Measurements from ENCODE around the gene LENG8. TPM values are rescaled to one million over a fixed set of nuclear protein-coding genes. Genes with fewer than 3 reads are reported as not detected.

The LENG8 gene
- total and polyA plus RNA-seq, 4 donors: 6.9 to 46.7 (median 18.7) TPM

- Histone ChIP-seq H3K9me3 (ENCODE audit: control insufficient read depth in 4 of 4, low read length in 3 of 4) (no peaks in the 10 kb centered on the region), H3K27me3 (ENCODE audit: control insufficient read depth in 4 of 4, insufficient read depth in 4 of 4, low read length in 3 of 4) (no peaks in the 10 kb centered on the region), H3K36me3 (ENCODE audit: control insufficient read depth in 4 of 4, insufficient read depth in 3 of 4, low read depth in 1 of 4, low read length in 3 of 4) (peaks cover 30 to 61% (median 46%) of the 10 kb centered on the region in 4 donors), H3K4me3 (ENCODE audit: low read depth in 1 of 3, low read length in 3 of 3) (no peak overlapping the region), H3K4me1 (ENCODE audit: control insufficient read depth in 4 of 4, insufficient read depth in 4 of 4, low read length in 3 of 4) (peaks cover 8 to 26% (median 17%) of the 10 kb centered on the region in 4 donors), H3K27ac (ENCODE audit: low read depth in 1 of 2, low read length in 2 of 2) (no peak overlapping the region), H3K9ac (ENCODE audit: low read depth in 1 of 2, low read length in 2 of 2) (no peak overlapping the region)
- no peak for TF ChIP-seq ZBTB33 (IDR thresholded peaks at IDR 0.05)
- TF ChIP-seq TAF1 (conservative IDR thresholded peaks at IDR 0.05): no peak
- no peak for TF ChIP-seq YY1 (IDR thresholded peaks at IDR 0.05)
- no peak for TF ChIP-seq ATF3 (IDR thresholded peaks at IDR 0.05)
- TF ChIP-seq, protein P1, sequence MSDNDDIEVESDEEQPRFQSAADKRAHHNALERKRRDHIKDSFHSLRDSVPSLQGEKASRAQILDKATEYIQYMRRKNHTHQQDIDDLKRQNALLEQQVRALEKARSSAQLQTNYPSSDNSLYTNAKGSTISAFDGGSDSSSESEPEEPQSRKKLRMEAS (IDR thresholded peaks at IDR 0.05): no peak
- no peak for TF ChIP-seq SP1 (IDR thresholded peaks at IDR 0.05)
- no peak for TF ChIP-seq HNF4A (conservative IDR thresholded peaks at IDR 0.05)
- TF ChIP-seq FOXA1 (IDR thresholded peaks at IDR 0.05): no peak
- TF ChIP-seq, protein P2, sequence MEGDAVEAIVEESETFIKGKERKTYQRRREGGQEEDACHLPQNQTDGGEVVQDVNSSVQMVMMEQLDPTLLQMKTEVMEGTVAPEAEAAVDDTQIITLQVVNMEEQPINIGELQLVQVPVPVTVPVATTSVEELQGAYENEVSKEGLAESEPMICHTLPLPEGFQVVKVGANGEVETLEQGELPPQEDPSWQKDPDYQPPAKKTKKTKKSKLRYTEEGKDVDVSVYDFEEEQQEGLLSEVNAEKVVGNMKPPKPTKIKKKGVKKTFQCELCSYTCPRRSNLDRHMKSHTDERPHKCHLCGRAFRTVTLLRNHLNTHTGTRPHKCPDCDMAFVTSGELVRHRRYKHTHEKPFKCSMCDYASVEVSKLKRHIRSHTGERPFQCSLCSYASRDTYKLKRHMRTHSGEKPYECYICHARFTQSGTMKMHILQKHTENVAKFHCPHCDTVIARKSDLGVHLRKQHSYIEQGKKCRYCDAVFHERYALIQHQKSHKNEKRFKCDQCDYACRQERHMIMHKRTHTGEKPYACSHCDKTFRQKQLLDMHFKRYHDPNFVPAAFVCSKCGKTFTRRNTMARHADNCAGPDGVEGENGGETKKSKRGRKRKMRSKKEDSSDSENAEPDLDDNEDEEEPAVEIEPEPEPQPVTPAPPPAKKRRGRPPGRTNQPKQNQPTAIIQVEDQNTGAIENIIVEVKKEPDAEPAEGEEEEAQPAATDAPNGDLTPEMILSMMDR (IDR thresholded peaks at IDR 0.05; ENCODE audit: low read depth, low read length, missing input control): no peak
- no peak for TF ChIP-seq FOXA2 (IDR thresholded peaks at IDR 0.05)
- TF ChIP-seq JUND (IDR thresholded peaks at IDR 0.05): no peak
- no peak for TF ChIP-seq EGR1 (IDR thresholded peaks at IDR 0.05; ENCODE audit: low read depth in 2 of 2)
- TF ChIP-seq RAD21 (IDR thresholded peaks at IDR 0.05): no peak
- no peak for TF ChIP-seq RXRA (IDR thresholded peaks at IDR 0.05)
- TF ChIP-seq GABPA (IDR thresholded peaks at IDR 0.05 in 1 of 2, conservative IDR thresholded peaks at IDR 0.05 in 1 of 2): no peak
- TF ChIP-seq NR2F2 (IDR thresholded peaks at IDR 0.05): no peak
- TF ChIP-seq, protein P3, sequence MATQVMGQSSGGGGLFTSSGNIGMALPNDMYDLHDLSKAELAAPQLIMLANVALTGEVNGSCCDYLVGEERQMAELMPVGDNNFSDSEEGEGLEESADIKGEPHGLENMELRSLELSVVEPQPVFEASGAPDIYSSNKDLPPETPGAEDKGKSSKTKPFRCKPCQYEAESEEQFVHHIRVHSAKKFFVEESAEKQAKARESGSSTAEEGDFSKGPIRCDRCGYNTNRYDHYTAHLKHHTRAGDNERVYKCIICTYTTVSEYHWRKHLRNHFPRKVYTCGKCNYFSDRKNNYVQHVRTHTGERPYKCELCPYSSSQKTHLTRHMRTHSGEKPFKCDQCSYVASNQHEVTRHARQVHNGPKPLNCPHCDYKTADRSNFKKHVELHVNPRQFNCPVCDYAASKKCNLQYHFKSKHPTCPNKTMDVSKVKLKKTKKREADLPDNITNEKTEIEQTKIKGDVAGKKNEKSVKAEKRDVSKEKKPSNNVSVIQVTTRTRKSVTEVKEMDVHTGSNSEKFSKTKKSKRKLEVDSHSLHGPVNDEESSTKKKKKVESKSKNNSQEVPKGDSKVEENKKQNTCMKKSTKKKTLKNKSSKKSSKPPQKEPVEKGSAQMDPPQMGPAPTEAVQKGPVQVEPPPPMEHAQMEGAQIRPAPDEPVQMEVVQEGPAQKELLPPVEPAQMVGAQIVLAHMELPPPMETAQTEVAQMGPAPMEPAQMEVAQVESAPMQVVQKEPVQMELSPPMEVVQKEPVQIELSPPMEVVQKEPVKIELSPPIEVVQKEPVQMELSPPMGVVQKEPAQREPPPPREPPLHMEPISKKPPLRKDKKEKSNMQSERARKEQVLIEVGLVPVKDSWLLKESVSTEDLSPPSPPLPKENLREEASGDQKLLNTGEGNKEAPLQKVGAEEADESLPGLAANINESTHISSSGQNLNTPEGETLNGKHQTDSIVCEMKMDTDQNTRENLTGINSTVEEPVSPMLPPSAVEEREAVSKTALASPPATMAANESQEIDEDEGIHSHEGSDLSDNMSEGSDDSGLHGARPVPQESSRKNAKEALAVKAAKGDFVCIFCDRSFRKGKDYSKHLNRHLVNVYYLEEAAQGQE (IDR thresholded peaks at IDR 0.05): no peak
- no peak for TF ChIP-seq HNF4G (IDR thresholded peaks at IDR 0.05)
- WGBS: 87% methylated on average over 39 of the region's 39 CpGs
- DNase-seq (ENCODE audit: low spot score): no peak
These were observed 11.4 kb downstream of the LENG8 start for GRCh38 chr19:54460230-54461005.
